Myocyte (in vitro differentiated cells): ENCODE measurements around the gene HTR3E. TPM values are rescaled to one million over a fixed set of nuclear protein-coding genes. Genes with fewer than 3 reads are reported as not detected.
"Not testable (repeated sequence)": the region's sequence is repeated elsewhere in the genome, so short reads cannot be mapped to it uniquely, and the experiment has no call there.

ENCODE experiments used
- DNase-seq: peaks from one replicate; pipeline ENCODE4 v3.0.0-alpha.2; 2012; ENCODE audit warnings: low read depth
- total RNA-seq: library from RNA; depleted of rRNA; stranded (reverse); fragments of >200 nt; gene quantifications from 2 replicates; pipeline ENCODE4 v1.2.3, GENCODE V29; 2014

The HTR3E gene
- total RNA-seq, 1 donor from 2014 or later = 7.1 TPM

DNA sequence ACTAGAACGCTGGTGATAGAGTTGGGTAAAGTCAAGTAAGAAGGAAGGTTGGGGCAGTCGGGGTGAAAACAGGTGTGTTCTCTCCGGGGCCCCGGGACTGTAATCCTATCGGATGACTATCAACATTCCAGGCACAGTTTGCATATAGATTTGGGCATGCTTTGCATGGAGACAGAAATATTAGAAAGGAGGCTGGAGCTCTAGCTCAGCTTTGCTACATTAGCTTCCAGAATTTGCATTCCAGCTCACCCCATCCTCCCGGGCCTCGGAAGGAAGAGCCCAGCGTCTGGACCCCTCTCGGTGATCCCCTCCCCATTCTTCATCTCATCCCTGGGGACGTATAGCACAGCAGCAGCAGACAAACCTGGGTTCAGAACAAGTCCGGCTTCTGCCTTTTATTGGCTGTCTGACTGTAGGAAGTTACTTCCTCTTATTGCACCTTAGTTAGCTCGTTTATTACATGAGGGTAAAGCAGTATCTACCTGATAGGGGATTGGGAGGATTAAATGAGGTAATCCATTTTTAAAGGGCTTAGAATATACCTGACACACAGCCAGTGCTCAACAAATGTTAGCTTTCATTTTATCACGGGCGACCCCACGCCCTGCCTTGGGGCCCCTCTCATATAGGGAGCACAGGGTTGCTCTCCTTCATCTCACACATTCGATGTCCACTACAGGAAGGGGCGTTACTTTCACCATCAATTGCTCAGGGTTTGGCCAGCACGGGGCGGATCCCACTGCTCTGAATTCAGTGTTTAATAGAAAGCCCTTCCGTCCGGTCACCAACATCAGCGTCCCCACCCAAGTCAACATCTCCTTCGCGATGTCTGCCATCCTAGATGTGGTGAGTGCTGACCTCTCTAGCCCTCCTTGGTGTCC, 3.2 kb downstream of the HTR3E start:
- DNase-seq = no peak

DNA sequence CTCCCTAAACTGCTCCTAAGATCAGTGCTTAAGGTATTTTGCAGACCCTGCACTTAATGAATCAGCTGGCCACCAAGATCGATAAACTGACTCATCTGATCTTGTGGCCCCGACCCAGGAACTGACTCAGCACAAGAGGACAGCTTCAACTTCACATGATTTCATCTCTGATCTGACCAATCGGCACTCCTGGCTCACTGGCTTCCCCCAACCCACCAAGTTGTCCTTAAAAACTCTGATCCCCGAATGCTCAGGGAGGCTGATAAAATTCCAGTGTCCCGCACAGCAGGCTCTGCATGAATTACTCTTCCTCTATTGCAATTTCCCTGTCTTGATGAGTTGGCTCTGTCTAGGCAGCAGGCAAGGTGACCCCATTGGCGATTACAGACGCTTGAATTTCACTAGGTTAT, 13.5 kb downstream of the HTR3E start:
- DNase-seq = no peak

DNA sequence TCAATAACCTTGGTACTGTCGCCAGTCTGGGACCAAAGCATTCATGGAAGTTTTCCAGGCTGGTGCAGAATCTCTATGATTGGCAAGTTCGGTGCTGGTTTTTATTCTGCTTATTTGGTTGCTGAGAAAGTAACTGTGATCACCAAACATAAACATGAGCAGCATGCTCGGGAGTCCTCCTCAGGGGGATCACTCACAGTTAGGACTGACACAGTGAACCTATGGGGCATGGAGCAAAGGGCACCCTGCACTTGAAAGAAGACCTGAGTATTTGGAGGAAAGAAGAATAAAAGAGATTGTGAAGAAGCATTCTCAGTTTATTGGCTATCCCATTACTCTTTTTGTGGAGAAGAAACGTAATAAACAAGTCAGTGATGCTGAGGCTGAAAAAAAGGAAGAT, 19.2 kb downstream of the HTR3E start:
- no peak for DNase-seq

DNA sequence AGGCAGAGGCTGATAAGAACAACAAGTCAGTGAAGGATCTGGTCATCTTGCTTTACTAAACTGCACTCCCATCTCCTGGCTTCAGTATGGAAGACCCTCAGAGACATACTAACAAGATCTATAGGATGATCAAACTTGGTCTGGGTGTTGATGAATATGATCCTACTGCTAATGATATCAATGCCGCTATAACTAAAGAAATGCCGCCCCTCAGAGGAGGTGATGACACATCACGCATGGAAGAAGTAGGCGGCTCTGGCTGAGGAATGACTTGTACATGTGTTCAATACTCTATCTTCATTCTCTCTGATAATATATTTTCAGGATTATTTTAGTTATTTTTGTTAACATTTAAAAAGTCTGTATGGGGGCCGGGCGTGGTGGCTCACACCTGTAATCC, 20.8 kb downstream of the HTR3E start:
- no peak for DNase-seq

DNA sequence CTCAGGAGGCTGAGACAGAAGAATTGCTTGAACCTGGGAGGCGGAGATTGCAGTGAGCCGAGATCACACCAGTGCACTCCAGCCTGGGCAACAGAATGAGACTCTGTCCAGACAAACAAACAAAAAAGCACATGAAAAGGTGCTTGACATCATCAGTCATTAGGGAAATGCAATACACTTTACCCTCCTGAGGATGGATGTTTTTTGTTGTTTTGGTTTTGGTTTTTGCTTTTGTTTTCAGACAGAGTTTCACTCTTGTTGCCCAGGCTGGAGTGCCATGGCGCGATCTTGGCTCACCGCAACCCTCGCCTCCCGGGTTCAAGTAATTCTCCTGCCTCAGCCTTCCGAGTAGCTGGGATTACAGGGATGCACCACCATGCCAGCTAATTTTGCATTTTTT, 24.2 kb downstream of the HTR3E start:
- DNase-seq = not testable (repeated sequence)

DNA sequence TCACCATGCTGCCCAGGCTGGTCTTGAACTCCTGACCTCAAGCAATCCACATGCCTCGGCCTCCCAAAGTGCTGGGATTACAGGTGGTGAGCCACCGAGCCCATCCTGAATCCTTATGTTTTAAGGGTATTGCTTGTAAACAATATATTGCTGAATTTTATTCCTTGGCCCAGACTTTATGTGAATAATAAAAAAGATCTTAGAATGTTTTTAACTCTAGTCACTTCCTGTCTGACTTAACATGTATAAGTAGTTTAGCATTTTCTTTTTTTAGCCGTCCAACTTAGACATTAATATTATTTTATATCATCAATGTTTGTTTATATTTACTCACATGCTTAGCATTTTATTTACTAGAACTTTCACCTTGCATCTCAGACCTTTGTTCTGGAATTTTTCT, 29.1 kb downstream of the HTR3E start:
- no peak for DNase-seq

DNA sequence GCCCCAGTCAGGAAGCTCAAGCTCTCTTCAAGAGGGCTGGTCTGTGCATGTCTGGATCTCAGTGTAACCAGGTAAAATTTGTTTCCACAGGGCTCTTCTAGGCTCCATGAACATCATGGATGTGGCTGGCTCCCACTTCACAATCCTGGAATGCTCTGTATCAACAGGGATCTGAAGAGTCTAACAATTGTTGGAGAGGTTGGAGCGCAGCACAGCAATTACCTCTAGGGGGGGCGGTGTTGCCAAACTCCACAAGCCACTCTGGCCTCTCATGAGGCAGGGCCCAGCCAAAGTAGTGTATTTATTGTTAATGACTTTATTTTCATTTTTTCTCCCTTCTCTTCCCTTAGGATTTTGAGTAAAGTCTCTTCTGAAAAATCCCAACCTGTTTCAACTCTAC, 32.1 kb downstream of the HTR3E start:
- peak; percentile 45 for DNase-seq

DNA sequence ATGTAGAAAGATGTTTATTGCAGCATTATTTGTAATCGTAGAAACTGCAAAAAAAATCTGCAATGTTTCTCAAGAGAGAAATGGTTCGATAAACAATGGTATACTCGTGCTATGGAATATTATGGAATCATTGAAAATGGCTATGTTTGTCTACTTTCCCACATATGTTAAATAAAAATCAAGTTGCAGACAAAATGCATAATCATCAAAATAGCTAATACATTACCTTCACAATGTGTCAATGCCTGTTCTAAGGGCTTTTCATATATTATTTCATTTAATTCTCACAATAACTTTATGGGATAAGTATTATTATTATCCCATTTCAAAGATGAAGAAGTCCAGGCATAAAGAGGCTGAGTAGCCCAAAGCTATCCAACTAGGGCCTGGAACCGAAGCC, 36.1 kb downstream of the HTR3E start:
- no peak for DNase-seq

DNA sequence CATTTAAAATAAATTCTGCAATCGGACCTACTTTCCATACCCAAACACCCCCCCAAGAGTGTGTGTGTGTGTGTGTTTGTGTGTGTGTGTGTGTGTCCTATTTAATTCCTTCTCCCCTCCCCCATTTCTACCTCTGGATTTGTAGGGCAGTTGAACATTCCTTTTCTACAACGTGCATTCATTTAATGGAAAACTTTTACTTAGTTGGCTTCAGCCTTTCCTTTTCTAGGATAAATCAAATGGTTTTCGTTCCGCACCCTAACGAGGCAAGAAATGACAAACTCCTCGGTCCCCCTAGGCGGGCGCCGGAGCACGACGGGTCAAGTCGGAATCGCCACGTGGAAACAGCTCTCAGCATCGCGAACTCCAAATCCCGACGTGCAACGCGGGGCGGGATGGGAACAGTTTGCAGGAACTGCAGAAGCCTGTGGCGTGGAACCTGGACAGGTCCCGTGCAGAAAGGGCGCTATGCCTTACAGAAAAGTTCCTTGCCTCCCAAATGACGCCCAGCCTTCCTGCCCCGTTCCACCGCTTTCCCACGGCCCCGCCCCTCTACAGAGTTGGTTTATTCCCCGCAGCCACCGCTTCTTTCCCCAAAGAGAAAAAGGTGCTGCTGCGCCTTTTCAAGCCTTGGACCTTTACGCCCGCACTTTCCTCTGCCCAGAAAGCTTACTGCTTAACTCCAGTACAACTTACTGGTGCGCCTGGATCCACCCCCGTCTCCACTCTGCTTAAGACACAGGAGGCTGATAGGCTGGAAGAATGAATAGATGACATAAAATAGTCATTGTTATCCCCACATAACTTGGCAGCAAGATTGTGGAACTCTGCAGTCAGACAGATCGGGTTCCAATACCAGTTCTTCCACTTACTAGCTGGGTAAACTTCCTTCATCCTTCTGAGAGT, 37.2 kb downstream of the HTR3E start:
- peak; percentile 90 for DNase-seq

DNA sequence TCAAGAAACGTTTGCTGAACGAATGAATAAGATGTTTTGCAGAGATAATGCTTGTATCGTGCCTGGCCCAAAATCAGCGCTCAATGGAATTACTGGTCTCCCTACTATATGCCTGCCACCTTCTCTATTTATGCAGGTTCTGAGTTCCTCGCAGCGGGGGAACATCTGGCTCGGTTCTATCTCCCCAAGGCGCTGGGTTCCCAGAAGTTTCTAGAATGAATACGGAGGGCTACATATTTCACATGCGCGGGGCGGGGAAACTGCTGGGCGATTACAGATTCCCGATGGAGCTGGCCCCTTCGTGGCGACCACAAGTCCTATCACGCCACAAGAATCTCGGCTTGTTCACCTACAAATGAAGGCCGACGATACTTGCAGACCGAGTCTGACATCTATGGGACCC, 37.9 kb downstream of the HTR3E start:
- no peak for DNase-seq

DNA sequence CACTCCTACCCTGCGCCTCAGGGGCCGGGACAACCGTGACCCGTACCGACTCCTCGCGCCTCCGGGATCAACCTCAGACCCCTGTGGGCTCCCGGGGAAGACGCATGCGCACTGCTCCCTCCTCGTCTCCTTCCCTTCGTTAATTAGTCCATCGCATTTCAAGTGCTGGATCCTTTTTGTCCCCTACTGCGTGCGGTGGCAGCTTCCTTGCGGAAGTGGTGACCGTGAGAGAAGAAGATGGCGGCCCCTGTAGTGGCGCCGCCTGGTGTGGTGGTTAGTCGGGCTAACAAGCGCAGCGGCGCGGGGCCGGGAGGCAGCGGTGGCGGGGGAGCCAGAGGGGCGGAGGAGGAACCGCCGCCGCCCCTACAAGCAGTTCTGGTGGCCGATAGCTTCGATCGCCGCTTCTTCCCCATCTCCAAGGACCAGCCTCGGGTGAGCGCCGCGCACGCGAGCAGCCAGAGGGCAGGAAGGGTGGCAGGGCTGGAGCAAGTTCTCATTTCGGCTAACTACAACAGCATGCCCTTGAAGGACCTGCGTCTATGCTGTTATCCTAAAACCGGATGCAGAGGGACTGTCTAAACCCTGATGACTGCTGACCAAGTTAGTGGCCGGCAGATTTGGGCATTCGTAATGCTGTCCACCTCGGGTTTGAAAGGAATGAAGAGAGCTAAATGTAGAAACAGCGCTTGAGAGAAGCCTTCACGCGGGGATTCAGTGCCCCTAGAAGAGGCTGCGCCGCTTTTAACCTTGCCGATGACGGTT, 38.5 kb downstream of the HTR3E start, which contains the start of gene EIF2B5:
Gene EIF2B5, plus strand, starts transcription at position 210 of the 762 bp plus-strand sequence. Its CDS starts 28 bp downstream, at position 238.
- DNase-seq = peak; percentile 97

DNA sequence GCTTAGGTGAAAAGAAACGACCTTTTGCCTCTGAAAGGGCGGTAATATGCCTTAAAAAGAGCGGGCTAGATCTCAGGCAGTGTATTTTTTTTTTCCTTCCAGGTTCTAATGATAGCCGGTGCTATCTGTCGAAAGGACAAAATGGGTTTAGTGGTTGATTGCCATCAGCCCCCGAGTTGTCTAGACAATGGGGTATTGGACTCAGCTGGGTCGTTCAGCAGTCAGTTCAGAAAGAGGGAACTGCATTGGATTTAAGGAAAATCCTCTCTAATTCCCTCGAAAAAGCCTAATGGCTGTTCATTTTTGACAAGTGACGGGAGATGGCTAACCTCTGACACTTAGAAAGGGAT, 39.0 kb downstream of the HTR3E start:
- DNase-seq = no peak

DNA sequence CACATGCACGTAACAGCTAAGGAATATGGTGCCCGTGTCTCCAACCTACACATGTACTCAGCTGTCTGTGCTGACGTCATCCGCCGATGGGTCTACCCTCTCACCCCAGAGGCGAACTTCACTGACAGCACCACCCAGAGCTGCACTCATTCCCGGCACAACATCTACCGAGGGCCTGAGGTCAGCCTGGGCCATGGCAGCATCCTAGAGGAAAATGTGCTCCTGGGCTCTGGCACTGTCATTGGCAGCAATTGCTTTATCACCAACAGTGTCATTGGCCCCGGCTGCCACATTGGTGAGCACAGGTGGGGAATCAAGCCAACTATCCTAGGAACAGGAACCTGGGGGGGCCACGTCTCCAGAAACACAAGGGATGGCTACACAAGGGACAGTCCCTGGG, 43.6 kb downstream of the HTR3E start:
- no peak for DNase-seq

DNA sequence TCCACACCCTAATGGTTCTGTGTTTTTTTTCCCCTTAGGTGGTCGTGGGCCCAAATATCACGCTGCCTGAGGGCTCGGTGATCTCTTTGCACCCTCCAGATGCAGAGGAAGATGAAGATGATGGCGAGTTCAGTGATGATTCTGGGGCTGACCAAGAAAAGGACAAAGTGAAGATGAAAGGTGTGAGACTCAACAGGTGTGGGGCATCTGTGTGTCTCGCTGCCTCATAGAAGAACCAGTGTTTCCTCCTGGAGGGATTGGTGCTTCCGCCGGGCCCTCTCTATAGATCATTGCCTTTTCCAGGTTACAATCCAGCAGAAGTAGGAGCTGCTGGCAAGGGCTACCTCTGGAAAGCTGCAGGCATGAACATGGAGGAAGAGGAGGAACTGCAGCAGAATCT, 45.3 kb downstream of the HTR3E start:
- no peak for DNase-seq

DNA sequence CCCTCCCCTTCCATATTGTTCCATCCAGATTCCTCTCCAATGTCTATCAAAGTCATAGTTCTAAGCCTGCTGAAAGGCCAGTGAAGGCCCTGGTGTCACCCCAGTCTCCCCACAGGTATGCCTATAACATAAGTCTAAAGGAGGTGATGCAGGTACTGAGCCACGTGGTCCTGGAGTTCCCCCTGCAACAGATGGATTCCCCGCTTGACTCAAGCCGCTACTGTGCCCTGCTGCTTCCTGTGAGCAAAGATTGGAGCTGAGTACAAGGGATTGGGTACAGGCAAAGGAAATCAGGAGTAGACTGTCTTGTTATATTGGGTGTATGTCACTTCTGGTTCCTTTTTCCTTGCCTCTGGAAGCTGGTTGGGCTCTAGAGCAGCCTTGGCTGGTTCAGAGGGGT, 46.5 kb downstream of the HTR3E start:
- DNase-seq = no peak

DNA sequence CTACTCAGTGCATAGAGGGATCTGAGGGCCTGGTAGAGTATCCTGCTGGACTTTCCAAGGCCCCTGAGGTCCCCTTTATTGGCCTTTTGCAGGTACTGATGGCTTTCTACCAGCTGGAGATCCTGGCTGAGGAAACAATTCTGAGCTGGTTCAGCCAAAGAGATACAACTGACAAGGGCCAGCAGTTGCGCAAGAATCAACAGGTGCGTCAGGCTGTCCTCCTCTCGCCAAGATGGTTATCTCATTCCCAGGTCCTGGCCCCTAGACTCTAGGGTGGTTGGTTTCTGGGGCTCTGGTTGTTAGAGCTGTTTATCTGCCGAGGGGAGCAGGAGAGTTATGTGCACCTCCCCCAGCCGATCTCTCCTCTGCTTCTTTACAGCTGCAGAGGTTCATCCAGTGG, 47.6 kb downstream of the HTR3E start:
- DNase-seq = peak; percentile 33

DNA sequence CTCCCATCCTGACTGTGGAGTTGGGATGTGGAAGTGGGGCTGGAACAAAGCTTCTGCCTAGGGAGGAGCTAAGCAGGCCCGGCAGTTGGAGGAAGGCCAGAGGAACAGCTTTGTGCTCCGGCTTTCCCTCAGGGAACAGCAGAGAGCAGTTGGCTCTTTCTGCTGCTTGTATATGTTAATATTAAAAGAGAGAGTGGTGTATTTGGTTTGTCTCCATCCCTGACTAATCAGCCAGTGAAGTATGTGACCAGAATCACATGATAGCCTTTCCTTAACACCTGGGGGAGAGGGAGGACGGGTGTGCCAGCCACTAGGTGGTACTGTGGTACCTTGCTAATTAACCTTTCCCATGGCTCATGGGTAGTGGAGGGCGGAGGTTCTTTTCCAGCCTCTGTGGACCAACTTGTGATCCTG, 48.3 kb downstream of the HTR3E start:
- peak; percentile 59 for DNase-seq

DNA sequence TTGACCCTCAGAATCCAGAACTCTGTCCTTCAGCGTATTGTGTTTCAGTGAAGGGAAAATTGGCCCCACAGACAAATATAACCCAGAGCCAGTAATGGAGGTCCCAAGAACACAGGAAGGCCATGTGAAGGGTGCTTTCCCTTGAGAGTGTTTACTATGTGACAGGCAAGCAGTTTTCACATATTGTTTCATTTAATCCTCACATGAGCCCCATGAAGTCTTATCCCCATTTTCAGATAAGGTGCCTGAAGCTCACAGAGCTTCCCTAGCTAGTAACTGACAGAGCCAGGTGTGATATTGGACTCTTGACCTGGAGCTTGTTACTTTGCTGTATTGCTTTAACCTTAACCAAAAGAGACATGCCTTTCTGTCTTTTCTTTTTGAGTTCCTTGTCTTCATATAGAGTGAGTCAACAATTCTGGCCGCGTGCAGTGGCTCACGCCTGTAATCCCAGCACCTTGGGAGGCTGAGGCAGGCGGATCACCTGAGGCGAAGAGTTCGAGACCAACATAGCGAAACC, 48.9 kb downstream of the HTR3E start:
- DNase-seq = no peak

DNA sequence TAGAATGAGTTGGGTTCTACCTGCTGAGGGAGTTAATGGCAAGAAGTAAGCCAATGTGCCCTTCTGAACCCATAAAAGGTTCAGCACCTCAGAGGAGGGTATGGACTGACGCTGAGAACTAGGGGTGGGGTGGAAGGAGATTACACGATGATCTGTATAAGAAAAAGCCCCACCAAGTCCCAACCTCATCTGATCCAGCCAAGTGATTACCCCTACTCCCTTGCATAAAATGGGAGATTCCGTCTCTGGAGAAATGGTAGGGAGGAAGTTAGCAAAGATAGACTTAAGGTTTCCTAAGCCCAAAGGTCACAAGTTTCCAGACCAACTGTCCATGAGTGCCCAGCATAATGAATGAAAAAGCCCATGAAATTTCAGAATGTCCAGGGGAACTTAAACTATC, 51.2 kb downstream of the HTR3E start:
- DNase-seq = no peak

DNA sequence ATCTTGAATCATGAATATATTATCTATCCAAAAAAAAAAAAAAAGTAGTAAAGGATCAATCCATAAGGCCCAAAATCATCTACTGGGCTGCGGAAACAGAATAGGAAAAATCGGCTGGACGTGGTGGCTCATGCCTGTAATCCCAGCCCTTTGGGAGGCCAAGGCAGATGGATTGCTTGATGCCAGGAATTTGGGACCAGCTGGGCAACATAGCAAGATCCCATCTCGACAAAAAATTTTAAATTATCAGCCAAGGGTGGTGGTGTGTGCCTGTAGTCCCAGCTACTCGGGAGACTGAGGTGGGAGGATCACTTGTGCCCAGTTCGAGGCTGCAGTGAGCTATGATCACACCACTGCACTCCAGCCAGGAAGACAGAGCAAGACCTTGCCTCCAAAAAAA, 52.3 kb downstream of the HTR3E start:
- no peak for DNase-seq

DNA sequence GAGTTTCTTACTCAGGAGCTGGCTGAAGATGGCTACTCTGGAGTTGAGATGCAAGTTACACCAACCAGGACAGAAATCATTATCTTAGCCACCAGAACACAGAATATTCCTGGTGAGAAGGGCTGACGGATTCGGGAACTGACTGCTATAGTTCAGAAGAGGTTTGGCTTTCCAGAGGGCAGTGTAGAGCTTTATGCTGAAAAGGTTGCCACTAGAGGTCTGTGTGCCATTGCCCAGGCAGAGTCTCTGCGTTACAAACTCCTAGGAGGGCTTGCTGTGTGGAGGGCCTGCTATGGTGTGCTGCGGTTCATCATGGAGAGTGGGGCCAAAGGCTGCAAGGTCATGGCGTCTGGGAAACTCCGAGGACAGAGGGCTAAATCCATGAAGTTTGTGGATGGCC, 52.9 kb downstream of the HTR3E start:
- DNase-seq = not testable (repeated sequence)
